ENCODE results near the gene TADA2B. TPM values are rescaled to one million over a fixed set of nuclear protein-coding genes. Genes with fewer than 3 reads are reported as not detected.

Gene TADA2B
- total RNA-seq, 1 experiment from 2014 or later, result 15.2 TPM

DNA sequence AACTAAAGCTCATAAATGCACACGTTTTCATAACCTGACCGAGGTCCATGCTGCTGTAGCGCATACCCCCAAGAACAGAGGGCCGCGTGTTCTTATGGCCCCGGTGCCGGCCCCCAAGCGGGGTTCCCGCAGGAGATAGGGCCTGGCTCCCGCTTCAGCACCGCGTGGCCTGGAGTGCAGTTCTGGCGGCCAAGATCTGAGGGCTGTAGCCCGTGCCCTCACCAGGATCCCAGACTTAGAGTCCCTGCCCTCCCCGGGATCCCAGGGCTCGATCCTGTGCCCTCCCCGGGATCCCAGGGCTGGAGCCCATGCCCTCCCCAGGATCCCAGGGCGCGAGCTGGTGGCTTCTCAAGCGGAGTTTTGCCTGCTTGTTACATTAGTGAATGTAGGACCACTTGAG is 25.7 kb downstream of the TADA2B start:
- TF ChIP-seq EZH2 (IDR thresholded peaks at IDR 0.05; ENCODE audit: borderline replicate concordance, low read depth, low read length, poor library complexity, severe bottlenecking), result no peak
- TF ChIP-seq, protein P1, sequence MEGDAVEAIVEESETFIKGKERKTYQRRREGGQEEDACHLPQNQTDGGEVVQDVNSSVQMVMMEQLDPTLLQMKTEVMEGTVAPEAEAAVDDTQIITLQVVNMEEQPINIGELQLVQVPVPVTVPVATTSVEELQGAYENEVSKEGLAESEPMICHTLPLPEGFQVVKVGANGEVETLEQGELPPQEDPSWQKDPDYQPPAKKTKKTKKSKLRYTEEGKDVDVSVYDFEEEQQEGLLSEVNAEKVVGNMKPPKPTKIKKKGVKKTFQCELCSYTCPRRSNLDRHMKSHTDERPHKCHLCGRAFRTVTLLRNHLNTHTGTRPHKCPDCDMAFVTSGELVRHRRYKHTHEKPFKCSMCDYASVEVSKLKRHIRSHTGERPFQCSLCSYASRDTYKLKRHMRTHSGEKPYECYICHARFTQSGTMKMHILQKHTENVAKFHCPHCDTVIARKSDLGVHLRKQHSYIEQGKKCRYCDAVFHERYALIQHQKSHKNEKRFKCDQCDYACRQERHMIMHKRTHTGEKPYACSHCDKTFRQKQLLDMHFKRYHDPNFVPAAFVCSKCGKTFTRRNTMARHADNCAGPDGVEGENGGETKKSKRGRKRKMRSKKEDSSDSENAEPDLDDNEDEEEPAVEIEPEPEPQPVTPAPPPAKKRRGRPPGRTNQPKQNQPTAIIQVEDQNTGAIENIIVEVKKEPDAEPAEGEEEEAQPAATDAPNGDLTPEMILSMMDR (conservative IDR thresholded peaks at IDR 0.05; ENCODE audit: low read depth, low read length), result no peak
- Histone ChIP-seq H3K36me3 (ENCODE audit: insufficient read depth, low read length, poor library complexity, severe bottlenecking) (peaks cover 9% of the 10 kb centered on the region), H3K9me3 (ENCODE audit: low read depth, low read length, poor library complexity, severe bottlenecking) (no peaks in the 10 kb centered on the region), H3K27ac (ENCODE audit: low read depth, low read length, poor library complexity, severe bottlenecking) (peak overlapping the region; percentile 85), H3K27me3 (replicated peaks; ENCODE audit: insufficient read depth, low read depth, low read length, poor library complexity) (no peaks in the 10 kb centered on the region), H3K4me1 (ENCODE audit: insufficient read depth, low read length, poor library complexity, severe bottlenecking) (peaks cover 6% of the 10 kb centered on the region), H3K4me3 (ENCODE audit: low read depth, low read length, poor library complexity, severe bottlenecking) (peak overlapping the region; percentile 98)
- intact Hi-C loops (cut with micrococcal nuclease; ENCODE audit: unreplicated experiment), result loop anchor here (5.0 kb wide), 1 partner anchor 97 kb away; no protein-coding TSS in a partner anchor
- no TSS peak for BruUV-seq (replicated peaks)
- peak; percentile 19 for DNase-seq (ENCODE audit: low spot score)
- POLR2A ChIA-PET (ENCODE audit: low non-redundant PET), result interaction anchor here (0.6 kb wide), 1 partner anchor 225 kb away, joined by 4 read pairs; no protein-coding TSS in a partner anchor
- CTCF ChIA-PET, result interaction anchor here (1.2 kb wide), 1 partner anchor 95 kb away, joined by 4 read pairs; no protein-coding TSS in a partner anchor

DNA sequence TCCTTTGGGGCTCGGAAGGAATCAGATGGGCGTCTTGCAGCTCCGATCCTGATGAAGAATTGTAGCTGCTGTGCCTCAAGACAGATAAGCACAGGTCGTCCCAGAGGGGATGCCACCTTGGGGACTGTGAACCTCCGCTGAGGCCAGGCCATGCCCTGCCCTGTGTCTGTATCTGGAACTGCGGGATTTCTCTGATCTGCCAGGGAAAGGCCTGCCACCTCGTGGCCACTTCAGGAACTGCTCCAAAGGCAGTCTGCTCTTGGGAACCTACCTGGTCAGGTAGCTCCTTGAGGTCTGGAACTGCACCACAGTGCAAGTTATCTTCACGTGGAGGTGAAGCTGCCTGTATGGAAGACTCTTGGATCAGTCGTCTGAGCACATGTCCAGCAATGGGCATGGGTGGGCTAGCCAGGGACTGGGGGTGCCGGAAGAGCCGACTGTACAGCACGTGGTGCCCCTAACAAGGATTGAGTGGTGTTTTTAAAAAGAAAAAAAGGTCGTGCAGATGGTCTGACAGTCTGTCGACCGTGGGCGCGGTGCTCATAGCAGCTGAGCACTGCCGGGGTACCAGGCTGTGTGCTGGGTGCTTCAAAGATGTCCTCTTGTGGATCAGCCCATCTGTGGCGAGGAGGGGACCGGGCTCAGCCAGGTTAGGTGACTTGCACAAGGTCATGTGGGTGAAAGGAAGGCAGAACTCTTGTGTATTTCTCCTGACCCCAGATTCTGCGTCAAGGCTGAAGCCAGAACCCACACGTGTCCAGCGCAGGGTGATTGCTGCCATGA is 27.7 kb downstream of the TADA2B start:
- Histone ChIP-seq H3K36me3 (ENCODE audit: insufficient read depth, low read length, poor library complexity, severe bottlenecking) (no peaks in the 10 kb centered on the region), H3K27ac (ENCODE audit: low read depth, low read length, poor library complexity, severe bottlenecking) (no peak overlapping the region), H3K9me3 (ENCODE audit: low read depth, low read length, poor library complexity, severe bottlenecking) (no peaks in the 10 kb centered on the region), H3K27me3 (replicated peaks; ENCODE audit: insufficient read depth, low read depth, low read length, poor library complexity) (no peaks in the 10 kb centered on the region), H3K4me1 (ENCODE audit: insufficient read depth, low read length, poor library complexity, severe bottlenecking) (peaks cover 6% of the 10 kb centered on the region), H3K4me3 (ENCODE audit: low read depth, low read length, poor library complexity, severe bottlenecking) (no peak overlapping the region)
- intact Hi-C loops (cut with micrococcal nuclease; ENCODE audit: unreplicated experiment), result loop anchor here (2.0 to 10.0 kb wide), 2 partner anchors 166 to 350 kb away; partner anchors contain the start of gene TBC1D14
- ChIA-PET POLR2A (ENCODE audit: low non-redundant PET) (no interaction called here), CTCF (interaction anchor here (0.6 kb wide), 3 partner anchors 27 to 1056 kb away, joined by 3 to 4 read pairs (median 3); no protein-coding TSS in a partner anchor)
- TF ChIP-seq EZH2 (IDR thresholded peaks at IDR 0.05; ENCODE audit: borderline replicate concordance, low read depth, low read length, poor library complexity, severe bottlenecking), result no peak
- TF ChIP-seq, protein P1 (conservative IDR thresholded peaks at IDR 0.05; ENCODE audit: low read depth, low read length), result peak; percentile 96
- peak; percentile 75 for DNase-seq (ENCODE audit: low spot score)
- no TSS peak for BruUV-seq (replicated peaks)

DNA sequence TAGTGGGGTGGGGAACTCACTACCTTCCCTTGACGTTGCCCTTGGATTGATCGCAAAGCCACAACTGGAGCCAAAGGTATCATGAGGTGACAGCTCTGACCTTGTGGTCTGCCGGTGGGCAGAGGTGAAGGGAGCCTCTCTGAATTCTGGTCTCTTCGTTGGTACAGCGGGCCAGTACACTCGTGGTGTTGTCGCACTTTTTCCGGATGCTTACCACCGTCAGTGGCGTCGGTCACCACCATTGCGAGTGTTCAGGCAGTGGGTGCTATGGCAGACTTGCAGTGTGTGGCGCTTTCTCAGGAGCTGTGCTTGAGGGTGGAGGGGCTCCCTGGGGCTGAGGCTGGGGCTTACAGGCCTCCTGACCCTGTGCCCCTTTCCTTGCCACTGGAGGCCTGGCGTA is 29.9 kb downstream of the TADA2B start:
- TF ChIP-seq, protein P1 (conservative IDR thresholded peaks at IDR 0.05; ENCODE audit: low read depth, low read length), result no peak
- TF ChIP-seq EZH2 (IDR thresholded peaks at IDR 0.05; ENCODE audit: borderline replicate concordance, low read depth, low read length, poor library complexity, severe bottlenecking), result no peak
- Histone ChIP-seq H3K9me3 (ENCODE audit: low read depth, low read length, poor library complexity, severe bottlenecking) (no peaks in the 10 kb centered on the region), H3K36me3 (ENCODE audit: insufficient read depth, low read length, poor library complexity, severe bottlenecking) (no peaks in the 10 kb centered on the region), H3K4me3 (ENCODE audit: low read depth, low read length, poor library complexity, severe bottlenecking) (no peak overlapping the region), H3K27ac (ENCODE audit: low read depth, low read length, poor library complexity, severe bottlenecking) (no peak overlapping the region), H3K27me3 (replicated peaks; ENCODE audit: insufficient read depth, low read depth, low read length, poor library complexity) (no peaks in the 10 kb centered on the region), H3K4me1 (ENCODE audit: insufficient read depth, low read length, poor library complexity, severe bottlenecking) (no peaks in the 10 kb centered on the region)
- intact Hi-C loops (cut with micrococcal nuclease; ENCODE audit: unreplicated experiment), result loop anchor here (10.0 kb wide), 1 partner anchor 168 kb away; the partner anchor contains the start of gene TBC1D14
- no peak for DNase-seq (ENCODE audit: low spot score)
- POLR2A ChIA-PET (ENCODE audit: low non-redundant PET), result interaction anchor here (0.6 to 0.9 kb wide), 2 partner anchors 30 to 174 kb away, joined by 3 to 5 read pairs; a partner anchor contains a TSS
- no TSS peak for BruUV-seq (replicated peaks)
- CTCF ChIA-PET, result interaction anchor here (0.5 to 0.6 kb wide), 2 partner anchors 352 to 1075 kb away, joined by 3 to 4 read pairs; no protein-coding TSS in a partner anchor
